GM10266 (cell line): ENCODE measurements around the gene SWSAP1.
"Not testable (repeated sequence)": the region's sequence is repeated elsewhere in the genome, so short reads cannot be mapped to it uniquely, and the experiment has no call there.

Experiments
- DNase-seq: peaks from one replicate; pipeline ENCODE4 v3.0.0; 2012; ENCODE audit errors: extremely low spot score
- TF ChIP-seq, protein P1 (sequence below): IDR thresholded peaks from 2 replicates; pipeline ENCODE4 v1.5.1; 2012; ENCODE audit warnings: mild to moderate bottlenecking, low read depth; ENCODE audit not compliant: control insufficient read depth, insufficient read depth; ENCODE audit errors: missing control alignments

The SWSAP1 gene, protein sequence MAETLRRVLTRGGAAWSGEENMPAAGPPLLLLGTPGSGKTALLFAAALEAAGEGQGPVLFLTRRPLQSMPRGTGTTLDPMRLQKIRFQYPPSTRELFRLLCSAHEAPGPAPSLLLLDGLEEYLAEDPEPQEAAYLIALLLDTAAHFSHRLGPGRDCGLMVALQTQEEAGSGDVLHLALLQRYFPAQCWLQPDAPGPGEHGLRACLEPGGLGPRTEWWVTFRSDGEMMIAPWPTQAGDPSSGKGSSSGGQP

DNA sequence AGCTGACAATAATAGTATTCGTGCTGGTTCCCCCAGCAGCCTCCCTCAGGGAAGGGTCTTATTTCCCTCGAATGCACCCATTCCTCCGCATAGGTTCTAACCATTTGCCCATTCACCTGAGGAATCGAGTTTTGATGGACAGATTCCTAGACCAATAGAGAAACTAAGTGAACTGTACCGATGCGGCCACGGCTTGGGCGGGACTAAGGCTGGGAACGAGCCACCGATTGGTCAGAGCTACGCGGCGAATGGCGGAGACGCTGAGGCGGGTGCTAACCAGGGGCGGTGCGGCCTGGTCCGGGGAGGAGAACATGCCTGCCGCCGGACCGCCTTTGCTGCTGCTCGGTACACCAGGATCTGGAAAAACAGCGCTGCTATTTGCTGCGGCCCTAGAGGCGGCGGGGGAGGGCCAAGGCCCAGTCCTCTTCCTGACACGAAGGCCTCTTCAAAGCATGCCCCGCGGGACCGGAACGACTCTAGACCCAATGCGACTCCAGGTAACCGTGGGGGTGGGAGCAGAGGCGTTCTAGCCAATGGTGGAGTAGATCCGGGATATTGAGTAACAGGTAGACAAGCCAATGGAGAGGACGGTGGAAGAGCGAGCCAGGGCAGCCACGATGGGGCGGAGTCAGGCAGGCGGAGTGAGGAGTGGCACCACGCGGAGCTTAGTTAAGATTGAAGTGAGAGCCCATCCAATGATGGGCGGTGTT is at the start of gene SWSAP1:
TSS of gene SWSAP1 (plus strand) at position 234 of the 710 bp plus-strand sequence. CDS start at position 249, 15 bp downstream.
- peak; percentile 98 for DNase-seq
- TF ChIP-seq, protein P1, sequence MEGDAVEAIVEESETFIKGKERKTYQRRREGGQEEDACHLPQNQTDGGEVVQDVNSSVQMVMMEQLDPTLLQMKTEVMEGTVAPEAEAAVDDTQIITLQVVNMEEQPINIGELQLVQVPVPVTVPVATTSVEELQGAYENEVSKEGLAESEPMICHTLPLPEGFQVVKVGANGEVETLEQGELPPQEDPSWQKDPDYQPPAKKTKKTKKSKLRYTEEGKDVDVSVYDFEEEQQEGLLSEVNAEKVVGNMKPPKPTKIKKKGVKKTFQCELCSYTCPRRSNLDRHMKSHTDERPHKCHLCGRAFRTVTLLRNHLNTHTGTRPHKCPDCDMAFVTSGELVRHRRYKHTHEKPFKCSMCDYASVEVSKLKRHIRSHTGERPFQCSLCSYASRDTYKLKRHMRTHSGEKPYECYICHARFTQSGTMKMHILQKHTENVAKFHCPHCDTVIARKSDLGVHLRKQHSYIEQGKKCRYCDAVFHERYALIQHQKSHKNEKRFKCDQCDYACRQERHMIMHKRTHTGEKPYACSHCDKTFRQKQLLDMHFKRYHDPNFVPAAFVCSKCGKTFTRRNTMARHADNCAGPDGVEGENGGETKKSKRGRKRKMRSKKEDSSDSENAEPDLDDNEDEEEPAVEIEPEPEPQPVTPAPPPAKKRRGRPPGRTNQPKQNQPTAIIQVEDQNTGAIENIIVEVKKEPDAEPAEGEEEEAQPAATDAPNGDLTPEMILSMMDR: no peak

DNA sequence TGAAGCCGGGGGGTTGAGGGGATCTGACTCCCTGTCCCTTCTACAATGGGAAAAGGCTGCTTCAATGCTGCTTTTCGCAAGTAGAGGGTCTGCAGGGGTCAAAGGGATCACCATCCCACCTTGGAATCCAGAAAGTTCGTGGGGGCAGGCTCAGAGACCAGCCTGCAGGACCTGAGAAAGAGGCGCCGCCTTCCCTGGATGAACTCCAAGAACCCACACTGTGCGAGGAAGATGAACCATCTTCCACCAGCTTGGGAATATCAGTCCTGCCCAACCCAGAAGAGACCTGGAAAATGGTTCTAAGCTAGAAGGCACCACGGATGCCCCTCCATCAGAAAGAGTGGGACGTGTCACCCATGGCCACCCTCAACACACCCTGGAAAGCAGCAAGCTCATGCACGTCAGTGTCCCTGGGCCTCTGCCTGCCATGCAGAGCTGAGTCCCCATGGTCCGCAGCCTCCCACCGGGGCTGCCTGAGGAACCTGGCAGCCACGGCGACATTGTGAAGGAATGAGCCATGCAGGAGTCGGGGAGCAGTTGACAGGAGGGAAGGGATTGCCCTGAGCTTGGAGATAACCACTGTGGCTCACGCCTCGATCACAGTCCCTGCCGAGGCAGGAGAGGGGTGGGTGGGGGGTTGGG is 49.6 kb upstream of the SWSAP1 start:
- no peak for DNase-seq
- TF ChIP-seq, protein P1: no peak

DNA sequence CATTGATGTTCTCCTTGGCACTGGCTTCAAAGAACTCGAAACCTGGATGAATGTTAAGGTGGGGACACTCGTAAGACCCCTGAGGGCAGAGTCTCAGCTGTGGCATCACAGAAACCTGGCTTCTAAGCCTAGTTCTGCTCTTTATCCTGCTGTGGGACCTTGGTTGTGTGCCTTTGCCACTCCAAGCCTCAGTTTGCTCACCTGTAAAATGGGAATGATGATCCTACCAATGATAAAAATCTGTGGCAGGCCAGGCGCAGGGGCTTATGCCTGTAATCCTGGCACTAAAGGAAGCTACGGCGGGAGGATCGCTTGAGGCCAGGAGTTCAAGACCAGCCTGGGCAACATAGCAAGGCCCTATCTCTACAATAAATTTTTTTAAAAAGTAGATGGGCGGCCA is 48.9 kb upstream of the SWSAP1 start:
- TF ChIP-seq, protein P1: no peak
- DNase-seq: no peak

DNA sequence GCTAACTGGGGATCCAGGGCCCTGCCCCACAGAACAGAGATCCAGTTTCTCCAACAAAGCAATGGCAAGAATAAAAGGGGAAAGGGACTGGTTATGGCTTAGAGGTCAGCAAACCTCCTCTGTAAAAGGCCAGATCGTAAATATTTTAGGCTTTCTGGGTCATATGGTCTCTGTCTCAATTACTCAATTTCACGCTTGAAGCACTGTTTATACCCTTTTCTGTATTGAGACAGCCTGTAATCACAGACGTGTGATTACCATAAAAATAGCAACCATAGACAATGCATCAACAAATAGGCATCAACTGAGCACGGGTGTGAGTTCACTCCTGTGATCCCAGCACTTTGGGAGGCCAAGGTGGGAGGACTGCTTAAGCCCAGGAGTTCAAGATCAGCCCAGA is 44.3 kb upstream of the SWSAP1 start:
- TF ChIP-seq, protein P1: no peak
- DNase-seq: no peak

DNA sequence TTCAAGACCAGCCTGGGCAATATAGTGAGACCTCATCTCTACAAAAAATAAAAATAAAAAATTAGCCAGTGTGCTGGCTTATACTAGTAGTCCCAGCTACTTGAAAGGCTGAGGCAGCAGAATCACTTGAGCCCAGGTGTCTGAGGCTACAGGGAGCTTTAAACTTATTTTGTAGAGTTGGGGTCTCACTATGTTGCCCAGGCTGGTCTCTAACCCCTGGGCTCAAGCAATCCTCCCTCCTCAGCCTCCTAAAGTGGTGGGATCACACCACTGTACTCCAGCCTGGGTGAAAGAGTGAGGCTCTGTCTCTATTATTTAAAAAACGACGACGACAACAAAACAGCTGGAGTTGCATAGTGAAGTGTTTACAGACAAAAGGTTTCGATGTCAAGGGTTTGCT is 43.0 kb upstream of the SWSAP1 start:
- TF ChIP-seq, protein P1: no peak
- DNase-seq: no peak

DNA sequence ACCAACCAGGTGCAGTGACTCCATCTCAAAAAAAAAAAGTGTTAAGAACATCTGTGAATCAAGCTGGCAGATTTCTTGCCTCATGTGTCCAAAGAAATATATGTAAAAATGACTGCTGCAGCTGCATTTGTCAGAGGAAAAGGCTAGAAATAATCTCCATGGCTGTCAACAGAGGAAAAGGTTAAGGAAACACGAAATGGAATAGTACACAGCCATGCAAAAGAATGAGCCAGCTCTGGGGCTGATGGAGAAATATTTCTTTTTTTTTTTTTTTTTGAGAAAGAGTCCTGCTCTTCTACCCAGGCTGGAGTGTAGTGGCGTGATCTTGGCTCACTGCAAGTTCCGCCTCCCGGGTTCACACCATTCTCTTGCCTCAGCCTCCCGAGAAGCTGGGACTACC is 41.6 kb upstream of the SWSAP1 start:
- TF ChIP-seq, protein P1: no peak
- DNase-seq: no peak

DNA sequence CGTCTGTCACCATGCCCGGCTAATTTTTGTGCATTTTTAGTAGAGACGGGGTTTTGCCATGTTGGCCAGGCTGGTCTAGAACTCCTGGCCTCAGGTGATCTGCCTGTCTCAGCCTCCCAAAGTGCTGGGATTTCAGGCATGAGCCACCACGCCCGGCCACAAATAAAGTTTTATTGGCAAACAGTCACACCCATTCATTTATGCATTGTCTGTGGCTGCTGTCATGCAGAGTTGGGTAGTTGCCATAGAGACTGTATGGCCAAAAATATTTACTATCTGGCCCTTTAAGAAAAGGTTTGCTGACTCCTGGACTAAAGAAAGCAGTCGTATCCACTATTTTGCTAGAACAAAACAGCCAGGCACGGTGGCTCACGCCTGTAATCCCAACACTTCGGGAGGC is 40.6 kb upstream of the SWSAP1 start:
- DNase-seq: not testable (repeated sequence)
